Uterus (tissue), 4 donors: ENCODE data around the gene LAMC3. TPM values are rescaled to one million over a fixed set of nuclear protein-coding genes. Genes with fewer than 3 reads are reported as not detected.

Experiments used
- DNase-seq, 2 donors: peaks; one replicate each; pipeline ENCODE4 v3.0.0-alpha.2; 2019 to 2020
- H3K27ac ChIP-seq, 2 donors: fragments of 200-600 bp; sonication (generic); 1 replicate in 1 of 2; 2 replicates in 1 of 2; pipeline ENCODE4 v1.5.1; 2016 to 2018
- H3K27me3 ChIP-seq, 2 donors: fragments of 200-600 bp; sonication (generic); one replicate each; pipeline ENCODE4 v1.5.1; 2018 to 2019; ENCODE audit warnings: control low read depth in 1 of 2
- H3K36me3 ChIP-seq, 2 donors: fragments of 200-600 bp; sonication (generic); one replicate each; pipeline ENCODE4 v1.5.1; 2019; ENCODE audit warnings: control low read depth in 1 of 2
- H3K4me1 ChIP-seq, 2 donors: fragments of 200-600 bp; sonication (generic); one replicate each; pipeline ENCODE4 v1.5.1; 2018 to 2019; ENCODE audit warnings: control low read depth in 1 of 2
- H3K4me3 ChIP-seq, 2 donors: fragments of 200-600 bp; sonication (generic); 1 replicate in 1 of 2; 2 replicates in 1 of 2; pipeline ENCODE4 v1.5.1; 2018 to 2019; ENCODE audit warnings: mild to moderate bottlenecking in 1 of 2
- H3K9me3 ChIP-seq, 2 donors: fragments of 200-600 bp; sonication (generic); one replicate each; pipeline ENCODE4 v1.5.1; 2019; ENCODE audit warnings: control low read depth in 1 of 2
- POLR2A ChIP-seq, 2 donors: fragments of 450-650 bp; IDR thresholded peaks; one replicate each; pipeline ENCODE4 v1.6.1; 2016; ENCODE audit warnings: antibody characterized with exemption in 2 of 2, mild to moderate bottlenecking in 1 of 2, moderate library complexity in 1 of 2
- intact Hi-C: fragments of 100-400 bp; cut with DNase I; formaldehyde crosslinking; loops from one replicate; pipeline ENCODE4 v1.15.1; 2023; ENCODE audit warnings: low total_unique reads
- total RNA-seq, 4 donors: library from RNA; depleted of rRNA in 3 of 4; stranded (reverse); fragments of >200 nt in 3 of 4; gene quantifications; one replicate each; pipeline versions ENCODE4 v1.1.0 to v1.2.4, GENCODE V29; 2014 to 2023
- TF ChIP-seq, protein P1 (sequence below), 4 experiments: fragments of 200-600 bp in 2 of 4; fragments of 450-650 bp in 2 of 4; sonication (generic) in 2 of 4; IDR thresholded peaks; one replicate each; pipeline ENCODE4 v1.5.1; 2016 to 2019; ENCODE audit warnings: antibody characterized with exemption in 4 of 4, mild to moderate bottlenecking in 2 of 4, moderate library complexity in 1 of 4
- donor health status: DM: yes; HTN: yes; CAD: no.

Gene LAMC3
- total RNA-seq, 4 donors from 2014 or later = 2.6 to 58.5 (median 3.6) TPM

DNA sequence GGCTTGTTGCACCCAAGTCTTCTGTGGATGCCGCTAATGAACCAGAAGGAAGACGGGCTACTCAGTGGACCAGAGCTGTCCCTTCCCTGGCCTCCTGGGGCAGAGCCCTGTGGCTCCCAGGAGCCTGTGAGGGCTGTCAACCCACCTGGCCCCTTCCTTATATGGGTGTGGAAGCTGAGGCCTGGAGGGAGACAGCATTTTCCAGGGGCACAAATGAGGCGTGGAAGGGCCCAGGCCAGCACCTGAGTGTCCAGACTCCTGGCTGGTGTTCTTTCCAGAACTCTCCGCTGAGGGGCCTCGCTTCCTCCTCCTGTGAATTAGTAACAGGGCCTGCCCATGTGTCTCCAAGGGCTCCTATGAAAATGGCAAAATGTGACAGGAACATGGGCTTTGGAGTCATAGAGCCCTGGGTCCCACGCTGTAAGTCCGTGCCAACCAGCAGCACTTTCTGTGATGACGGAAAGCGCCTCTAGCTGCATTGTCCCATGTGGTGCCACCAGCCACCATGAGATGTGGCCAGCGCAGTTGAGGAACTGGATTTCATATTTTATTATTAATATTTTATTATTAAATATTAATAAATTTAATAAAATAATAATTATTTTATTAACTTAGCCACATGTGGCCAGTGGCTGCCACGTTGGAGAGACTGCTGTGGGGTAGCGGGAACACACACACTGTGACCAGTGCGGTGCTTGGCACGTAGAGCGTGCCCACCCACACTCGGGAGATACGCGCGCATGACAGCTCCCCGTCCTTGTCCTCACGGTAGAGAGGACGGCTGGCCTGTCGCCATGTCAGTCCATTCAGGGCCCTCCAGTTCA, 18.3 kb downstream of the LAMC3 start:
- no peak overlapping the region for H3K4me3 ChIP-seq
- H3K9me3 ChIP-seq = no peaks in the 10 kb centered on the region
- intact Hi-C loops = no loop called here
- H3K27ac ChIP-seq = no peak overlapping the region
- no peak for DNase-seq
- no peaks in the 10 kb centered on the region for H3K36me3 ChIP-seq
- no peaks in the 10 kb centered on the region for H3K4me1 ChIP-seq
- TF ChIP-seq, protein P1, sequence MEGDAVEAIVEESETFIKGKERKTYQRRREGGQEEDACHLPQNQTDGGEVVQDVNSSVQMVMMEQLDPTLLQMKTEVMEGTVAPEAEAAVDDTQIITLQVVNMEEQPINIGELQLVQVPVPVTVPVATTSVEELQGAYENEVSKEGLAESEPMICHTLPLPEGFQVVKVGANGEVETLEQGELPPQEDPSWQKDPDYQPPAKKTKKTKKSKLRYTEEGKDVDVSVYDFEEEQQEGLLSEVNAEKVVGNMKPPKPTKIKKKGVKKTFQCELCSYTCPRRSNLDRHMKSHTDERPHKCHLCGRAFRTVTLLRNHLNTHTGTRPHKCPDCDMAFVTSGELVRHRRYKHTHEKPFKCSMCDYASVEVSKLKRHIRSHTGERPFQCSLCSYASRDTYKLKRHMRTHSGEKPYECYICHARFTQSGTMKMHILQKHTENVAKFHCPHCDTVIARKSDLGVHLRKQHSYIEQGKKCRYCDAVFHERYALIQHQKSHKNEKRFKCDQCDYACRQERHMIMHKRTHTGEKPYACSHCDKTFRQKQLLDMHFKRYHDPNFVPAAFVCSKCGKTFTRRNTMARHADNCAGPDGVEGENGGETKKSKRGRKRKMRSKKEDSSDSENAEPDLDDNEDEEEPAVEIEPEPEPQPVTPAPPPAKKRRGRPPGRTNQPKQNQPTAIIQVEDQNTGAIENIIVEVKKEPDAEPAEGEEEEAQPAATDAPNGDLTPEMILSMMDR (IDR thresholded peaks at IDR 0.05) = no peak
- TF ChIP-seq POLR2A (IDR thresholded peaks at IDR 0.05) = no peak
- no peaks in the 10 kb centered on the region for H3K27me3 ChIP-seq

DNA sequence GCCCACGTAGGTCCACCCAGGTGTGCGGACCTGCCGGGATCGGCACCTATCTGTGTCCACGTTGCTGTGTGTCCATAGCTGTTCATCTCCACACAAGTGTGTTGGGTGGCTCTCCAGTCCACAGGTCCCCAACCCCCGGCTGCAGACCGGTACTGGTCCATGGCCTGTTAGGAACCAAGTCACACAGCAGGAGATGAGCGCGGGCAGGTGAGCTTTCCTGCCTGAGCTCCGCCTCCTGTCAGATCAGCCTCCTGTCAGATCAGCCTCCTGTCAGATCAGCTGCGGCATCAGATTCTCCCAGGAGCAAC, 18.9 kb downstream of the LAMC3 start:
- Histone ChIP-seq H3K4me3 (no peak overlapping the region), H3K27ac (no peak overlapping the region), H3K4me1 (no peaks in the 10 kb centered on the region), H3K36me3 (no peaks in the 10 kb centered on the region), H3K9me3 (no peaks in the 10 kb centered on the region), H3K27me3 (no peaks in the 10 kb centered on the region)
- no peak for DNase-seq
- TF ChIP-seq, protein P1 (IDR thresholded peaks at IDR 0.05) = no peak
- no peak for TF ChIP-seq POLR2A (IDR thresholded peaks at IDR 0.05)
- intact Hi-C loops = no loop called here

DNA sequence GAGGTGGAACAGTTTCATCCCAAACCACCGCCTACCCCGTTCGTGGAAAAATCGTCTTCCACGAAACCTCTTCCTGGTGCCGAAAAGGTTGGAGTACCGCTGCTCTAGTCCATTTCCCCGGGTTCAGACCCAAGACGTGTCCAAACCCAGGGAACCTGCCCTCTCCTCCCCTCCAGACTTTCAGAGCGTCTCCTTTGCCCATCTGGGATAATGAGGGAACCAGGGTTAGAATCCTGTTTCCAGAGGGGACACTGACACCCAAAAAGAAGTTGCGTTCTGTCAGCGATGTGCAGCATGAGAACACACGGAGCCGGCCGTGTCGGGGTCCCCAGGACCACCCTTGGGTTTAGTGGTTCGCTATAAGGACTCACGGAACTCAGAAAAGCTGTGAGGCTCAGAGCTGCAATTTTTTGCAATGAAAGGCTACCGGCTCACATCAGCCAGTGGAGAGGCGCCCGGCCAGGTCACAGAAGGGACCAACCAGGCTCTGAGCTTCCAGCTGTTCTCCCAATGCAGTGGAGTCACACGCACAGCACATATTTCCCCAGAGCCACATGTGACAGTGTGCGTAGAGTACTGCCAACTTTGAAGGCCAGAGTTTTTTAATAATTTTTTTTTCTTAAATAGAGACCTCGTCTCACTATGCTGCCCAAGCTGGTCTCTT, 19.4 kb downstream of the LAMC3 start:
- H3K27ac ChIP-seq = no peak overlapping the region

DNA sequence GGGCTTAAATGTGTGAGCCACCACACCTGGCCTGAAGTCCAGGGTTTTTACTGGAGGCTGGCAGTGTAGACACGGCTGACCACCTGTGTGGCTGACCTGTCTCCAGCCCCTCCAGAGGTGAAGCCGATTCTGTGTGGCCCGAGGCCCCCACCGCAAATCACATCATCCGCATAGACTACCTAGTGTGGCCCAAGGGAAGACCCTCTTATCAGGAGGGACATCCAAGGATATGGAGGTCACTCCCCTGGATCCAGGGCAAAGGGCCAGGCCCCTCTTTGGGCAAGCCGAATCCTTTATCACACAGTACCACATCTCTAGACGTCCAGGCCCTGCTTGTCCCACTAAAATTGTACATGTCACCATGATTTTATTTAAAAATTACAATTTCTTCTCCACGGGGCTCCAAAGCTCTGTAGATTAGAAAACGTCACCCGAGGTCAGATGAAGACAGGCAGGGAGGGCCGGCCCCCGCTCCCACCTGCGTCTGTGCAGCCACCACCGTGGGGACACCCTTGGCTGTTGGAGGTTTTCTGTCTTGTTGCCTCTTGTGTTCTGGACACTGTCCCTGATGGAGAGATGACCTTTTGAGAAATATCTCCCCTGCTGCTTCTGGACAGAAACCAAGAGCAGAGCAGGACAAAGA, 20.1 kb downstream of the LAMC3 start:
- no peak for DNase-seq
- no peak for TF ChIP-seq POLR2A (IDR thresholded peaks at IDR 0.05)
- TF ChIP-seq, protein P1 (IDR thresholded peaks at IDR 0.05) = no peak

More for the DNA sequence above, 19.4 kb downstream of the LAMC3 start:
- intact Hi-C loops = no loop called here
- Histone ChIP-seq H3K36me3 (no peaks in the 10 kb centered on the region), H3K4me3 (no peak overlapping the region), H3K4me1 (no peaks in the 10 kb centered on the region), H3K9me3 (no peaks in the 10 kb centered on the region), H3K27me3 (no peaks in the 10 kb centered on the region)
- TF ChIP-seq POLR2A (IDR thresholded peaks at IDR 0.05) = no peak
- TF ChIP-seq, protein P1 (IDR thresholded peaks at IDR 0.05) = no peak
- no peak for DNase-seq

DNA sequence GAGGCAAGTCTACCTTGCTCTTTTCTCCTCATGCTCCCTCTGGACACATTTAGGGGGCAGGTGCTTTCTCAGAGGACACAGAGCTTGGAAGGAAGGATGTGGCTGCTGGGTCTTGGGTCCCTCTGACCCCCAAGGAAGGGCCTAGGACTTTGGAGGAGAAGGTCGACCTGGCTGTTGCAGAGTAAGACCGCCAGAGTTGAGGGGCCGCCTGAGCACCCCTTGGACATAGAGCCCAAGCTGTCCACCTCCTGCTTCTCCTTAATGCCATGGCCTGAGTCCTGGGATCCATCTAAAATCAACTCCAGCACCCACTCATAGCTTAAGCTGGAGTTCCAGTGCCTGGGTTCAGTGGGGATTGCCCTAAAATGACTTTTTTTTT, 20.6 kb downstream of the LAMC3 start:
- Histone ChIP-seq H3K9me3 (no peaks in the 10 kb centered on the region), H3K27ac (no peak overlapping the region), H3K4me3 (no peak overlapping the region), H3K36me3 (no peaks in the 10 kb centered on the region), H3K27me3 (no peaks in the 10 kb centered on the region), H3K4me1 (no peaks in the 10 kb centered on the region)
- TF ChIP-seq POLR2A (IDR thresholded peaks at IDR 0.05) = no peak
- TF ChIP-seq, protein P1 (IDR thresholded peaks at IDR 0.05) = no peak
- intact Hi-C loops = no loop called here
- DNase-seq = no peak

More for the DNA sequence above, 20.1 kb downstream of the LAMC3 start:
- no peaks in the 10 kb centered on the region for H3K9me3 ChIP-seq
- no peaks in the 10 kb centered on the region for H3K27me3 ChIP-seq
- no peaks in the 10 kb centered on the region for H3K36me3 ChIP-seq
- intact Hi-C loops = no loop called here
- no peak overlapping the region for H3K27ac ChIP-seq
- H3K4me3 ChIP-seq = no peak overlapping the region
- no peaks in the 10 kb centered on the region for H3K4me1 ChIP-seq
